Measurements from ENCODE around the gene NRAP.

The NRAP gene

GRCh38 chr10:113561214-113561613, 102.6 kb downstream of the NRAP start:
- no peak for DNase-seq (ENCODE audit: low spot score)

GRCh38 chr10:113560071-113560470, 103.8 kb downstream of the NRAP start:
- no peak for DNase-seq (ENCODE audit: low spot score)

- DNase-seq (ENCODE audit: low spot score) = no peak
Observed at GRCh38 chr10:113557903-113558321, 105.9 kb downstream of the NRAP start.

- no peak for DNase-seq (ENCODE audit: low spot score)
Observed at GRCh38 chr10:113557424-113557862, 106.4 kb downstream of the NRAP start.

GRCh38 chr10:113555751-113556150, 108.1 kb downstream of the NRAP start:
- no peak for DNase-seq (ENCODE audit: low spot score)

GRCh38 chr10:113555245-113555644, 108.6 kb downstream of the NRAP start:
- DNase-seq (ENCODE audit: low spot score) = no peak

- DNase-seq (ENCODE audit: low spot score) = no peak
Observed at GRCh38 chr10:113554214-113554613, 109.6 kb downstream of the NRAP start.

- DNase-seq (ENCODE audit: low spot score) = no peak
Observed at GRCh38 chr10:113553149-113553548, 110.7 kb downstream of the NRAP start.

- no peak for DNase-seq (ENCODE audit: low spot score)
Observed at GRCh38 chr10:113552701-113553100, 111.1 kb downstream of the NRAP start, which contains the start of gene HABP2. Gene HABP2, plus strand, starts transcription at chr10:113553053. Its CDS starts 69 bp downstream, at chr10:113553122.

- no peak for DNase-seq (ENCODE audit: low spot score)
Observed at GRCh38 chr10:113552014-113552413, 111.8 kb downstream of the NRAP start.

- no peak for DNase-seq (ENCODE audit: low spot score)
Observed at GRCh38 chr10:113550365-113550764, 113.5 kb downstream of the NRAP start.

GRCh38 chr10:113549856-113550255, 114.0 kb downstream of the NRAP start:
- DNase-seq (ENCODE audit: low spot score) = no peak

GRCh38 chr10:113547426-113547825, 116.4 kb downstream of the NRAP start:
- DNase-seq (ENCODE audit: low spot score) = no peak

- DNase-seq (ENCODE audit: low spot score) = no peak
Observed at GRCh38 chr10:113544392-113544791, 119.4 kb downstream of the NRAP start.

GRCh38 chr10:113543107-113543955, 120.5 kb downstream of the NRAP start:
- DNase-seq (ENCODE audit: low spot score) = no peak

GRCh38 chr10:113541549-113541927, 122.3 kb downstream of the NRAP start:
- no peak for DNase-seq (ENCODE audit: low spot score)

- DNase-seq (ENCODE audit: low spot score) = no peak
Observed at GRCh38 chr10:113540845-113541548, 122.8 kb downstream of the NRAP start.

GRCh38 chr10:113539789-113540188, 124.1 kb downstream of the NRAP start:
- no peak for DNase-seq (ENCODE audit: low spot score)

All from hematopoietic multipotent progenitor cell treated with erythropoietin and hydrocortisone succinate and interleukin-3 and kit ligand, for 15 days (in vitro differentiated cells).